ENCODE data around the gene DEGS2. TPM values are rescaled to one million over a fixed set of nuclear protein-coding genes. Genes with fewer than 3 reads are reported as not detected.

DEGS2 gene
- total RNA-seq, 6 experiments from 2014 or later, result 0.09 to 0.55 (median 0.22) TPM

GRCh38 chr14:100178691-100179090 is 19.2 kb upstream of the DEGS2 start:
- Histone ChIP-seq H3K36me3 (no peaks in the 10 kb centered on the region), H3K4me1 (no peaks in the 10 kb centered on the region), H3K27me3 (no peaks in the 10 kb centered on the region), H3K4me3 (no peak overlapping the region), H3K9me3 (no peaks in the 10 kb centered on the region), H3K27ac (no peak overlapping the region)
- no peak for DNase-seq
- intact Hi-C loops (cut with DNase I), result no loop called here
- TF ChIP-seq CTCF (IDR thresholded peaks at IDR 0.05) (no peak), POLR2A (IDR thresholded peaks at IDR 0.05) (no peak)
- 88% methylated on average over 1 of the region's 7 CpGs for WGBS (ENCODE audit: insufficient coverage, low coverage, low lambda C conversion rate, missing lambda C conversion rate)
- peak in 1 of 4 donors; percentile 28 for ATAC-seq

- TF ChIP-seq POLR2A (IDR thresholded peaks at IDR 0.05) (no peak), CTCF (IDR thresholded peaks at IDR 0.05) (no peak)
- 95% methylated on average over 3 of the region's 14 CpGs for WGBS (ENCODE audit: insufficient coverage, low coverage, low lambda C conversion rate, missing lambda C conversion rate)
- H3K4me1 ChIP-seq, result no peaks in the 10 kb centered on the region
- H3K27me3 ChIP-seq, result no peaks in the 10 kb centered on the region
- H3K9me3 ChIP-seq, result no peaks in the 10 kb centered on the region
- H3K36me3 ChIP-seq, result no peaks in the 10 kb centered on the region
- ATAC-seq, result no peak
- H3K4me3 ChIP-seq, result no peak overlapping the region
- DNase-seq, result no peak
- intact Hi-C loops (cut with DNase I), result no loop called here
- H3K27ac ChIP-seq, result no peak overlapping the region
Measured at GRCh38 chr14:100176811-100177327, 17.4 kb upstream of the DEGS2 start.

- 65% methylated on average over 6 of the region's 7 CpGs for WGBS (ENCODE audit: insufficient coverage, low coverage, low lambda C conversion rate, missing lambda C conversion rate)
Measured at GRCh38 chr14:100173353-100173752, 13.9 kb upstream of the DEGS2 start.

GRCh38 chr14:100172811-100173210 is 13.4 kb upstream of the DEGS2 start:
- no peak overlapping the region for H3K27ac ChIP-seq
- DNase-seq (no peak), ATAC-seq (no peak)
- intact Hi-C loops (cut with DNase I), result no loop called here
- H3K27me3 ChIP-seq, result no peaks in the 10 kb centered on the region
- TF ChIP-seq CTCF (IDR thresholded peaks at IDR 0.05), result no peak
- no peak for TF ChIP-seq POLR2A (IDR thresholded peaks at IDR 0.05)
- no peak overlapping the region for H3K4me3 ChIP-seq
- H3K9me3 ChIP-seq, result no peaks in the 10 kb centered on the region
- 91% methylated on average over 5 of the region's 5 CpGs for WGBS (ENCODE audit: insufficient coverage, low coverage, low lambda C conversion rate, missing lambda C conversion rate)
- H3K4me1 ChIP-seq, result no peaks in the 10 kb centered on the region
- H3K36me3 ChIP-seq, result no peaks in the 10 kb centered on the region

More at GRCh38 chr14:100173353-100173752, 13.9 kb upstream of the DEGS2 start:
- ATAC-seq, result no peak
- Histone ChIP-seq H3K4me3 (no peak overlapping the region), H3K27ac (no peak overlapping the region), H3K4me1 (no peaks in the 10 kb centered on the region), H3K9me3 (no peaks in the 10 kb centered on the region), H3K36me3 (no peaks in the 10 kb centered on the region), H3K27me3 (no peaks in the 10 kb centered on the region)
- no peak for TF ChIP-seq POLR2A (IDR thresholded peaks at IDR 0.05)
- TF ChIP-seq CTCF (IDR thresholded peaks at IDR 0.05), result no peak
- DNase-seq, result no peak
- intact Hi-C loops (cut with DNase I), result no loop called here

- 88% methylated on average over 2 of the region's 2 CpGs for WGBS (ENCODE audit: insufficient coverage, low coverage, low lambda C conversion rate, missing lambda C conversion rate)
- intact Hi-C loops (cut with DNase I), result no loop called here
Measured at GRCh38 chr14:100170880-100171279, 11.4 kb upstream of the DEGS2 start.

More at GRCh38 chr14:100170880-100171279, 11.4 kb upstream of the DEGS2 start:
- H3K9me3 ChIP-seq, result no peaks in the 10 kb centered on the region
- ATAC-seq, result no peak
- H3K36me3 ChIP-seq, result no peaks in the 10 kb centered on the region
- no peak overlapping the region for H3K27ac ChIP-seq
- no peaks in the 10 kb centered on the region for H3K27me3 ChIP-seq
- H3K4me1 ChIP-seq, result no peaks in the 10 kb centered on the region
- TF ChIP-seq POLR2A (IDR thresholded peaks at IDR 0.05) (no peak), CTCF (IDR thresholded peaks at IDR 0.05) (no peak)
- no peak overlapping the region for H3K4me3 ChIP-seq
- DNase-seq, result no peak

All from right lobe of liver (tissue), 6 donors.